ENCODE results near the gene EZH2. TPM values are rescaled to one million over a fixed set of nuclear protein-coding genes. Genes with fewer than 3 reads are reported as not detected.

EZH2 gene
- total and polyA plus RNA-seq, 2 donors (not counting 3 experiments of a cell fraction or from before 2014, with no cell fraction given) = 16.9 to 33.4 TPM

DNA sequence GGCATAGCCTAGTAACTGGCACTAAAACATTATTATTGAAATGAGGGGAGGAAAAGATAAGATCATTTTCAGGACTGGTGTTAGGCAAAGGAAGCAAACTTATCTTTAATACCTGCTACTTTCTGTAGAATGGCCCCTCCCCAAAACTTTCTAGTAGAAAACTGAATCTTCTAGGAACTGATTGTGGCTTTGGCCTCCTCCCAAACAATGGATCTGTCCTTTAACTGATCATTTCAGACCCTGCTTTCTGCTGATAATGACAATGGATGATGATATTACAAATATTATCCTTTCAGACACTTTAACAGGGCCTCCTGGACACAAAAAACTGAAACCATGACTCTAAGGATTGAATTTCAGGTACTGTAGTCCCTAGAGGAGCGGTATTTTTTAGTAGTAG, 55.1 kb downstream of the EZH2 start:
- Histone ChIP-seq H3K36me3 (ENCODE audit: control insufficient read depth in 2 of 2, extremely low read depth in 1 of 2, insufficient read depth in 2 of 2, low read length in 2 of 2) (peaks cover 0 to 8% of the 10 kb centered on the region in 2 experiments), H3K9me3 (replicated peaks; ENCODE audit: control insufficient read depth, insufficient read depth, low read length) (no peaks in the 10 kb centered on the region), H3K79me2 (ENCODE audit: control insufficient read depth, insufficient read depth, low read length) (peaks cover 10% of the 10 kb centered on the region), H3K9me1 (replicated peaks; ENCODE audit: control insufficient read depth, extremely low read depth, insufficient read depth, low read length) (no peaks in the 10 kb centered on the region), H3K4me3 (replicated peaks in 1 of 3; ENCODE audit: insufficient read depth in 1 of 3, low read depth in 1 of 3, low read length in 3 of 3) (no peak overlapping the region), H3K4me2 (ENCODE audit: insufficient read depth, low read length) (no peak overlapping the region), H2AFZ (ENCODE audit: low read depth, low read length) (no peak overlapping the region), H3K4me1 (ENCODE audit: control insufficient read depth, extremely low read depth, insufficient read depth, low read length) (no peaks in the 10 kb centered on the region), H4K20me1 (replicated peaks; ENCODE audit: control insufficient read depth, extremely low read depth, insufficient read depth, low read length) (peaks cover 4% of the 10 kb centered on the region), H3K27me3 (ENCODE audit: control insufficient read depth in 2 of 2, insufficient read depth in 2 of 2, low read length in 2 of 2) (no peaks in the 10 kb centered on the region), H3K27ac (ENCODE audit: insufficient read depth, low read depth, low read length) (no peak overlapping the region), H3K9ac (replicated peaks; ENCODE audit: extremely low read depth, insufficient read depth, low read length) (no peak overlapping the region)
- ChIA-PET CTCF (no interaction called here), POLR2A (no interaction called here)
- BruUV-seq (replicated peaks) = no TSS peak
- TF ChIP-seq, protein P1, sequence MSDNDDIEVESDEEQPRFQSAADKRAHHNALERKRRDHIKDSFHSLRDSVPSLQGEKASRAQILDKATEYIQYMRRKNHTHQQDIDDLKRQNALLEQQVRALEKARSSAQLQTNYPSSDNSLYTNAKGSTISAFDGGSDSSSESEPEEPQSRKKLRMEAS (IDR thresholded peaks at IDR 0.05; ENCODE audit: insufficient read depth, insufficient read length) = no peak
- TF ChIP-seq POLR2AphosphoS5 (IDR thresholded peaks at IDR 0.05; ENCODE audit: insufficient read depth, low read depth, low read length) (no peak), MYC (IDR thresholded peaks at IDR 0.05; ENCODE audit: low read depth, low read length) (no peak), JUN (IDR thresholded peaks at IDR 0.05; ENCODE audit: borderline replicate concordance, insufficient read depth, insufficient read length, low read depth) (no peak), FOS (IDR thresholded peaks at IDR 0.05; ENCODE audit: borderline replicate concordance, insufficient read depth, low read length) (no peak), EZH2 (IDR thresholded peaks at IDR 0.05; ENCODE audit: borderline replicate concordance, low read depth, low read length, severe bottlenecking) (no peak), POLR2A (IDR thresholded peaks at IDR 0.05; ENCODE audit: low read depth, low read length) (no peak), GATA2 (IDR thresholded peaks at IDR 0.05; ENCODE audit: insufficient read depth, insufficient read length, low read depth, low read length) (no peak)
- TF ChIP-seq, protein P2, sequence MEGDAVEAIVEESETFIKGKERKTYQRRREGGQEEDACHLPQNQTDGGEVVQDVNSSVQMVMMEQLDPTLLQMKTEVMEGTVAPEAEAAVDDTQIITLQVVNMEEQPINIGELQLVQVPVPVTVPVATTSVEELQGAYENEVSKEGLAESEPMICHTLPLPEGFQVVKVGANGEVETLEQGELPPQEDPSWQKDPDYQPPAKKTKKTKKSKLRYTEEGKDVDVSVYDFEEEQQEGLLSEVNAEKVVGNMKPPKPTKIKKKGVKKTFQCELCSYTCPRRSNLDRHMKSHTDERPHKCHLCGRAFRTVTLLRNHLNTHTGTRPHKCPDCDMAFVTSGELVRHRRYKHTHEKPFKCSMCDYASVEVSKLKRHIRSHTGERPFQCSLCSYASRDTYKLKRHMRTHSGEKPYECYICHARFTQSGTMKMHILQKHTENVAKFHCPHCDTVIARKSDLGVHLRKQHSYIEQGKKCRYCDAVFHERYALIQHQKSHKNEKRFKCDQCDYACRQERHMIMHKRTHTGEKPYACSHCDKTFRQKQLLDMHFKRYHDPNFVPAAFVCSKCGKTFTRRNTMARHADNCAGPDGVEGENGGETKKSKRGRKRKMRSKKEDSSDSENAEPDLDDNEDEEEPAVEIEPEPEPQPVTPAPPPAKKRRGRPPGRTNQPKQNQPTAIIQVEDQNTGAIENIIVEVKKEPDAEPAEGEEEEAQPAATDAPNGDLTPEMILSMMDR (IDR thresholded peaks at IDR 0.05; ENCODE audit: extremely low read depth in 1 of 2, insufficient read depth in 1 of 2, low read depth in 1 of 2, low read length in 2 of 2) = no peak
- dilution Hi-C loops (cut with MboI; ENCODE audit: extremely low pct_ligation_motif_present, low sequenced_read_pairs) = no loop called here
- intact Hi-C loops (cut with micrococcal nuclease) = no loop called here
- FAIRE-seq = no peak
- no peak for DNase-seq (ENCODE audit: low read depth, low spot score)
